Cardiac fibroblast (primary cell): ENCODE measurements around the gene OLFML1.
A peak's percentile ranks its signal among the peaks of the same experiment; 100 is the strongest.

ENCODE experiments used
- DNase-seq, 2 donors: peaks; one replicate each; pipeline versions ENCODE4 v3.0.0 to v3.0.0-alpha.2; 2010; ENCODE audit warnings: low read depth in 2 of 2
- H3K4me3 ChIP-seq, 2 donors: replicated peaks in 1 of 2; 1 replicate in 1 of 2; 2 replicates in 1 of 2; pipeline ENCODE4 v1.5.1; 2011; ENCODE audit warnings: low read depth in 2 of 2, low read length in 2 of 2, mild to moderate bottlenecking in 2 of 2, moderate library complexity in 1 of 2
- CTCF ChIP-seq: IDR thresholded peaks from one replicate; pipeline ENCODE4 v1.5.1; 2011; ENCODE audit warnings: low read depth, mild to moderate bottlenecking, low read length, inconsistent platforms

The OLFML1 gene

GRCh38 chr11:7545611-7546010 lies 60.3 kb downstream of the OLFML1 start:
- H3K4me3 ChIP-seq = no peak overlapping the region
- no peak for DNase-seq
- TF ChIP-seq CTCF = no peak

- DNase-seq = no peak
- H3K4me3 ChIP-seq = no peak overlapping the region
- no peak for TF ChIP-seq CTCF
Measured at GRCh38 chr11:7546324-7546791, 61.1 kb downstream of the OLFML1 start.

- TF ChIP-seq CTCF = no peak
- no peak overlapping the region for H3K4me3 ChIP-seq
- no peak for DNase-seq
Measured at GRCh38 chr11:7547687-7548086, 62.4 kb downstream of the OLFML1 start.

GRCh38 chr11:7548659-7549274 lies 63.5 kb downstream of the OLFML1 start:
- no peak overlapping the region for H3K4me3 ChIP-seq
- no peak for DNase-seq
- TF ChIP-seq CTCF = no peak

GRCh38 chr11:7549681-7550080 lies 64.4 kb downstream of the OLFML1 start:
- TF ChIP-seq CTCF = no peak
- no peak for DNase-seq
- no peak overlapping the region for H3K4me3 ChIP-seq

GRCh38 chr11:7551571-7551970 lies 66.3 kb downstream of the OLFML1 start:
- DNase-seq = peak; percentile 65 to 67
- no peak overlapping the region for H3K4me3 ChIP-seq
- TF ChIP-seq CTCF = no peak

- no peak for DNase-seq
- no peak overlapping the region for H3K4me3 ChIP-seq
Measured at GRCh38 chr11:7552666-7553065, 67.4 kb downstream of the OLFML1 start.

More at GRCh38 chr11:7552666-7553065, 67.4 kb downstream of the OLFML1 start:
- TF ChIP-seq CTCF = no peak
